WTC11 (cell line): ENCODE measurements around the gene RNASE7.

Source experiments
- CTCF ChIP-seq: fragments of 200-600 bp; IDR thresholded peaks from 2 replicates; pipeline ENCODE4 v1.8.0; 2022; ENCODE audit warnings: antibody characterized with exemption
- JUN ChIP-seq: sonication (generic); formaldehyde crosslinking; IDR thresholded peaks from 2 replicates; pipeline ENCODE4 v1.8.0; 2023; ENCODE audit warnings: mild to moderate bottlenecking, missing genetic modification reagents
- KAT7 ChIP-seq: sonication (generic); formaldehyde crosslinking; IDR thresholded peaks from 2 replicates; pipeline ENCODE4 v1.8.1; 2023; ENCODE audit warnings: missing genetic modification reagents, mild to moderate bottlenecking, borderline replicate concordance
- NFYB ChIP-seq: sonication (generic); formaldehyde crosslinking; conservative IDR thresholded peaks from 2 replicates; pipeline ENCODE4 v1.8.0; 2022; ENCODE audit warnings: low read depth, missing genetic modification reagents
- NR3C1 ChIP-seq: sonication (generic); formaldehyde crosslinking; conservative IDR thresholded peaks from 2 replicates; pipeline ENCODE4 v1.8.1; 2023; ENCODE audit warnings: low read depth, mild to moderate bottlenecking, missing genetic modification reagents

GRCh38 chr14:21033133-21033698 is 8.9 kb upstream of the RNASE7 start:
- no peak for TF ChIP-seq CTCF
- TF ChIP-seq NR3C1, result no peak
- TF ChIP-seq JUN (CRISPR knock-in tag), result no peak
- TF ChIP-seq KAT7, result no peak
- TF ChIP-seq NFYB (CRISPR knock-in tag), result no peak
